ENCODE data around the gene CPEB4. TPM values are rescaled to one million over a fixed set of nuclear protein-coding genes. Genes with fewer than 3 reads are reported as not detected.

The CPEB4 gene
- total and polyA plus RNA-seq, 9 of the 15 experiments (the other 6 are each of a cell fraction or from before 2014, with no cell fraction given) = 7.4 to 21.3 (median 12.4) TPM

DNA sequence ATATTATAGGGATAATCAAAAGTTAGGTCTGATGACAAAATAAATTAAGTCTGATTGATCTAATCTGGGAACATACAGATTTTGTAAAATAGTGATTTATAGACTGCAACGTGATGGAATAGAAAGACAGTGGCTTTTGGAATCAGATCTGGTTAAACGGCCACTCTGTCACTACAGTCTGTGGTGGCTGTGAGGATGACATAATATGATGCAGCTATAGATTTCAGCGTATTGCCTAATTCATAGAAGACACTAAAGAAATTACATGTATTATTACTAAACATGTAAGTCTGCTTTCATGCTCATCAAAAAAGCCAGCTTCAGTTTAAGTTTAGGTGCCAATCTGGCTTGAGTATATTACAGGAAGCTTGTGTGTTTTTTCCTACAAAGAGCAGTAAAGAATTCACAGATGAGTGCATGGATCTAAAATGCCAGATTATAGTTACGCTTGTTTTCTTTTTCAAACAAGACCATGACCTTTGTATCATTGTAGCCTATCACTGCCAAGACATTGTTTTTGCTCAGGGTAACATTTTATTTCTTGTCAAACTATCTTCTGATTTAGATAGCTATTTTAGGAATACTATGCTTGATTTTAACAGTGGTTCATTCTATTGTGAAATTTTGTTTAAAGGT lies 25.7 kb downstream of the CPEB4 start (continued):
- TF ChIP-seq, protein P1, sequence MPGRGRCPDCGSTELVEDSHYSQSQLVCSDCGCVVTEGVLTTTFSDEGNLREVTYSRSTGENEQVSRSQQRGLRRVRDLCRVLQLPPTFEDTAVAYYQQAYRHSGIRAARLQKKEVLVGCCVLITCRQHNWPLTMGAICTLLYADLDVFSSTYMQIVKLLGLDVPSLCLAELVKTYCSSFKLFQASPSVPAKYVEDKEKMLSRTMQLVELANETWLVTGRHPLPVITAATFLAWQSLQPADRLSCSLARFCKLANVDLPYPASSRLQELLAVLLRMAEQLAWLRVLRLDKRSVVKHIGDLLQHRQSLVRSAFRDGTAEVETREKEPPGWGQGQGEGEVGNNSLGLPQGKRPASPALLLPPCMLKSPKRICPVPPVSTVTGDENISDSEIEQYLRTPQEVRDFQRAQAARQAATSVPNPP (IDR thresholded peaks at IDR 0.05; ENCODE audit: borderline replicate concordance, insufficient read depth, insufficient read length) = no peak
- 0 out of 2 replicates have a peak, but pooled peaks have one; percentile 15 for TF ChIP-seq FOSL1 (tag; conservative IDR thresholded peaks at IDR 0.05)
- TF ChIP-seq PHF21A (IDR thresholded peaks at IDR 0.05; ENCODE audit: borderline replicate concordance, low read depth) = no peak
- TF ChIP-seq GTF2E2 (tag; IDR thresholded peaks at IDR 0.05) = no peak
- no peak for TF ChIP-seq SUPT5H (IDR thresholded peaks at IDR 0.05)
- TF ChIP-seq CEBPG (CRISPR knock-in tag; IDR thresholded peaks at IDR 0.05) = peak; percentile 92
- peak; percentile 90 to 94 for TF ChIP-seq CEBPG (tag; conservative IDR thresholded peaks at IDR 0.05 in 1 of 2, IDR thresholded peaks at IDR 0.05 in 1 of 2)
- TF ChIP-seq U2AF2 (optimal IDR thresholded peaks at IDR 0.05; ENCODE audit: low read depth, low read length) = no peak
- no peak for TF ChIP-seq ERF (CRISPR knock-in tag; IDR thresholded peaks at IDR 0.05)
- TF ChIP-seq, protein P2, sequence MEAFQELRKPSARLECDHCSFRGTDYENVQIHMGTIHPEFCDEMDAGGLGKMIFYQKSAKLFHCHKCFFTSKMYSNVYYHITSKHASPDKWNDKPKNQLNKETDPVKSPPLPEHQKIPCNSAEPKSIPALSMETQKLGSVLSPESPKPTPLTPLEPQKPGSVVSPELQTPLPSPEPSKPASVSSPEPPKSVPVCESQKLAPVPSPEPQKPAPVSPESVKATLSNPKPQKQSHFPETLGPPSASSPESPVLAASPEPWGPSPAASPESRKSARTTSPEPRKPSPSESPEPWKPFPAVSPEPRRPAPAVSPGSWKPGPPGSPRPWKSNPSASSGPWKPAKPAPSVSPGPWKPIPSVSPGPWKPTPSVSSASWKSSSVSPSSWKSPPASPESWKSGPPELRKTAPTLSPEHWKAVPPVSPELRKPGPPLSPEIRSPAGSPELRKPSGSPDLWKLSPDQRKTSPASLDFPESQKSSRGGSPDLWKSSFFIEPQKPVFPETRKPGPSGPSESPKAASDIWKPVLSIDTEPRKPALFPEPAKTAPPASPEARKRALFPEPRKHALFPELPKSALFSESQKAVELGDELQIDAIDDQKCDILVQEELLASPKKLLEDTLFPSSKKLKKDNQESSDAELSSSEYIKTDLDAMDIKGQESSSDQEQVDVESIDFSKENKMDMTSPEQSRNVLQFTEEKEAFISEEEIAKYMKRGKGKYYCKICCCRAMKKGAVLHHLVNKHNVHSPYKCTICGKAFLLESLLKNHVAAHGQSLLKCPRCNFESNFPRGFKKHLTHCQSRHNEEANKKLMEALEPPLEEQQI (IDR thresholded peaks at IDR 0.05) = no peak
- no peak for TF ChIP-seq ZFP1 (CRISPR knock-in tag; IDR thresholded peaks at IDR 0.05)
- no peak for TF ChIP-seq RCOR1 (IDR thresholded peaks at IDR 0.05; ENCODE audit: borderline replicate concordance in 1 of 2, low read depth in 2 of 2, low read length in 2 of 2)
- TF ChIP-seq CBX5 (IDR thresholded peaks at IDR 0.05; ENCODE audit: borderline replicate concordance, low read depth) = no peak
- TF ChIP-seq, protein P3, sequence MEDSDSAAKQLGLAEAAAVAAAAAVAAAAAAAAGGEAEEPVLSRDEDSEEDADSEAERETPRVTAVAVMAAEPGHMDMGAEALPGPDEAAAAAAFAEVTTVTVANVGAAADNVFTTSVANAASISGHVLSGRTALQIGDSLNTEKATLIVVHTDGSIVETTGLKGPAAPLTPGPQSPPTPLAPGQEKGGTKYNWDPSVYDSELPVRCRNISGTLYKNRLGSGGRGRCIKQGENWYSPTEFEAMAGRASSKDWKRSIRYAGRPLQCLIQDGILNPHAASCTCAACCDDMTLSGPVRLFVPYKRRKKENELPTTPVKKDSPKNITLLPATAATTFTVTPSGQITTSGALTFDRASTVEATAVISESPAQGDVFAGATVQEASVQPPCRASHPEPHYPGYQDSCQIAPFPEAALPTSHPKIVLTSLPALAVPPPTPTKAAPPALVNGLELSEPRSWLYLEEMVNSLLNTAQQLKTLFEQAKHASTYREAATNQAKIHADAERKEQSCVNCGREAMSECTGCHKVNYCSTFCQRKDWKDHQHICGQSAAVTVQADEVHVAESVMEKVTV (CRISPR knock-in tag; IDR thresholded peaks at IDR 0.05) = no peak
- no peak for TF ChIP-seq HDAC2 (IDR thresholded peaks at IDR 0.05)
- peak; percentile 77 for TF ChIP-seq MEIS2 (IDR thresholded peaks at IDR 0.05; ENCODE audit: partially characterized antibody)
- TF ChIP-seq, protein P4, sequence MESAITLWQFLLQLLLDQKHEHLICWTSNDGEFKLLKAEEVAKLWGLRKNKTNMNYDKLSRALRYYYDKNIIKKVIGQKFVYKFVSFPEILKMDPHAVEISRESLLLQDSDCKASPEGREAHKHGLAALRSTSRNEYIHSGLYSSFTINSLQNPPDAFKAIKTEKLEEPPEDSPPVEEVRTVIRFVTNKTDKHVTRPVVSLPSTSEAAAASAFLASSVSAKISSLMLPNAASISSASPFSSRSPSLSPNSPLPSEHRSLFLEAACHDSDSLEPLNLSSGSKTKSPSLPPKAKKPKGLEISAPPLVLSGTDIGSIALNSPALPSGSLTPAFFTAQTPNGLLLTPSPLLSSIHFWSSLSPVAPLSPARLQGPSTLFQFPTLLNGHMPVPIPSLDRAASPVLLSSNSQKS (CRISPR knock-in tag; IDR thresholded peaks at IDR 0.05) = no peak
- TF ChIP-seq, protein P5, sequence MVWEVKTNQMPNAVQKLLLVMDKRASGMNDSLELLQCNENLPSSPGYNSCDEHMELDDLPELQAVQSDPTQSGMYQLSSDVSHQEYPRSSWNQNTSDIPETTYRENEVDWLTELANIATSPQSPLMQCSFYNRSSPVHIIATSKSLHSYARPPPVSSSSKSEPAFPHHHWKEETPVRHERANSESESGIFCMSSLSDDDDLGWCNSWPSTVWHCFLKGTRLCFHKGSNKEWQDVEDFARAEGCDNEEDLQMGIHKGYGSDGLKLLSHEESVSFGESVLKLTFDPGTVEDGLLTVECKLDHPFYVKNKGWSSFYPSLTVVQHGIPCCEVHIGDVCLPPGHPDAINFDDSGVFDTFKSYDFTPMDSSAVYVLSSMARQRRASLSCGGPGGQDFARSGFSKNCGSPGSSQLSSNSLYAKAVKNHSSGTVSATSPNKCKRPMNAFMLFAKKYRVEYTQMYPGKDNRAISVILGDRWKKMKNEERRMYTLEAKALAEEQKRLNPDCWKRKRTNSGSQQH (CRISPR knock-in tag; IDR thresholded peaks at IDR 0.05) = no peak
- TF ChIP-seq HNRNPLL (IDR thresholded peaks at IDR 0.05; ENCODE audit: low read depth, low read length, poor library complexity, severe bottlenecking) = no peak
- no peak for TF ChIP-seq ARID2 (IDR thresholded peaks at IDR 0.05)
